GM19324 (cell line): ENCODE measurements around the gene ASAP2.

Experiments used
- ATAC-seq: cut with Tn5 transposase; IDR thresholded peaks from one replicate; pipeline ENCODE4 v1.9.1; 2021; ENCODE audit warnings: mild to moderate bottlenecking, moderate library complexity; ENCODE audit not compliant: unreplicated experiment, low FRiP score

The ASAP2 gene

DNA sequence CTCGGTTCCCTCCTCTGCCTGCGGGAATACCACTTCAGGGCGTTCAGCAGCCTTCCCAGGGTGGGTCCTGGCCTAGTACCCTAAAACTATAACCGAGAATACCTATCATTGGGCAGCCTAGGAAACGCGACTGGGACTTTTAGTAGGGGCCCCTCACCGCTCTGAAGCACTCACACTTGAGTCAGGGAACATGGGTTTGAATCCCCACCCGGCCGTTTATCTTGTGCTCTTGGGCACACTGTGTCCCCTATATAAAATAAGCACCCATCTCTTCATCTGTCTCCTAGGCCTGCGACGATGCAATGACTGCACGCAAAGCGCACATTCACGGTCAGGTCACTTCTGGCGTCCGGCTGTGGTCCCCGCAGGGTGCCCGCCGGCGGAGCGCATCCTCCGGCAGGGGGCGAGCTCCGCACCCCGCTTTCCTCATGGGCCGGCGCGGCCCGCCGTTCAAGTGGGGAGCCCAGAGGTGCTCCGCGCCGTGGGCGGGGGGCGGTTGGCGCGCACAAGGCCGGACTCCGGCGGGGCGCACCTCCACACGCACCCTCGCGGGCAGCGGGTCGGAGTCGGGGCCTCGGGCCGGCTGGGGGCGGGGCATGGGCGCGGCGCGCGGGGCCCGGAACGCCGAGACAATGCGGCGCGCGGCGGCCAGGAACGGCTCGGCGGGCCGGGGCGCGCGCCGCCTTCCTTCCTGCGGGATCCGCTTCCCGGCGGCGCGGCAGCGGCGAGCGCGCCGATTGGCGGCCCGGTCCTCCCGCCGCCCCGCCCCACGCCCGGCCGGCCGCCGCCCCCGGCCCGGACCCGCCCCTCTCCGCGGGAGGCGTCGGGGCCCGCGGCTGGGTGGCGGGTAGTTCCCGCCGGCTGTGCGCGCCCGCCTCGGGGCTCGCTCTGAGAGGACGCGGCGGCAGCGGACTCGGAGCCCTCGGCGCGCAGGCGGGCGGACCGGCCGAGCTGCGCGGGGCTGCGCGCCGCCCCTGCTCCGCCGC lies at the start of gene ASAP2:
ASAP2 (plus strand) TSS at position 850 of the 986 bp plus-strand sequence. CDS start 293 bp downstream, outside the sequence.
- peak; percentile 65 for ATAC-seq

DNA sequence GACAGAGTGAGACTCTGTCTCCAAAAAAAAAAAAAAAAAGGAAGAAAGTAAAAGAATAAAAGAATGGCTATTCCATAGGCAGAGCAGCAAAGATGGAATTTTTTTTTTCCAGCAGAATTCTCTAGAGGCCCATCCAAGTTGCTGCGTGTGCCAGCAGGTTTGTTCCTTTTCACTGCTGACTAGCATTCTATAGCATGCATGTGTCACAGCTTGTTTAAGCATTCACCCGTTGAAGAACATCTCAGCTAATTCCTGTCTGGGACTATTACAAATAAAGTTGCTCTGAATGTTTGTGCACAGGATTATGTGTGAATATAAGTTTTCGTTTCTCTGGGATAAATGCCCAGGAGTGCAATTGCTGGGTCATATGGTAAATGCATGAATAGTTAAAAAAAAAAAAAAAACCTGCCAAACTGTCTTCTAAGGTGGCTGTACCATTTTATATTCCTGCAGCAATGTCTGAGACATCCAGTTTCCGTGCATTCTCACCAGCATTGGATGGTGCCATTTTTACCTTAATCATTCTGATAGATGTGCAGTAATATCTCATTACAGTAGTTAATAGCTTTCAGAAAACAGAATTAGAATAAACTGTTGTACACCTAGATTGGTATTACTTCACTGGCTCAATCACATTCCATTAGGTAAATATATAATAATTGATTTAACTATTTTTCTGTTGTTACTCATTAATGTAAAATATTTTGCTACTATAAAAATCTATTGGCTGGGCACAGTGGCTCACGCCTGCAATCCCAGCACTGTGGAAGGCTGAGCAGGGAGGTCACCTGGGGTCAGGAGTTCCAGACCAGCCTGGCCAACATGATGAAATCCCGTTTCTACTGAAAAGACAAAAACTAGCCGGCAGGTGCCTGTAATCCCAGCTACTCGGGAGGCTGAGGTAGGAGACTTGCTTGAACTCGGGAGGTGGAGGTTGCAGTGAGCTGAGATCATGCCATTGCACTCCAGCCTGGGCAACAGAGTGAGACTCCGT lies 47.5 kb upstream of the ASAP2 start:
- ATAC-seq, result no peak

DNA sequence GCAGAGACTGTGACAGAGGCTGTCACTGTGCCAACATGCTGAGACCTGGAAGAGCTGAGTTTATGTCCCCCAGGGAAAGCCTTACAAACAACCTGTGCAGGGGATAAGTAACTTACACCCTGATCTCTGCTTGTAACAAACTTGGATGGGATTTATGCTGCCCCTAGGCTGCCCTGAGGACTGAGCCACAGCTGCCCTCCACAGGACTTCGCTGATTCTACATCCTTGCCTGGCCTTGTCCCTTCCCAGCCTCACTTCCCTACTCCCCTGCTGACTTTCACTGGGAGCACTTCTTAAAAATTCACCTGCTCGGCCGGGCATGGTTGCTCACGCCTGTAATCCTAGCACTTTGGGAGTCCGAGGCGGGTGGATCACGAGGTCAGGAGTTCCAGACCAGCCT lies 45.9 kb upstream of the ASAP2 start:
- no peak for ATAC-seq

DNA sequence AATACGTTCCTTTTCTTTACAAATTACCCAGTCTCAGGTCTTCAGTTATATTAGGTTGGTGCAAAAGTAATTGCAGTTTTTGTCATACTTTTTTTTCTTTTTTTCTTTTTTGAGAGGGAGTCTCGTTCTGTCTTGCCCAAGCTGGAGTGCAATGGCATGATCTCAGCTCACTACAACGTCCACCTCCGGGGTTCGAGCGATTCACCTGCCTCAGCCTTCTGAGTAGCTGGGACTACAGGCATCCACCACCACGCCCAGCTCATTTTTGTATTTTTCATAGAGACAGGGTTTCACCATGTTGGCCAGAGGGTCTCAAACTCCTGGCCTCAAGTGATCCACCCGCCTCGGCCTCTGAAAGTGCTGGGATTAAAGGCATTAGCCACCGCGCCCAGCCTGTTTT lies 43.8 kb upstream of the ASAP2 start:
- no peak for ATAC-seq

DNA sequence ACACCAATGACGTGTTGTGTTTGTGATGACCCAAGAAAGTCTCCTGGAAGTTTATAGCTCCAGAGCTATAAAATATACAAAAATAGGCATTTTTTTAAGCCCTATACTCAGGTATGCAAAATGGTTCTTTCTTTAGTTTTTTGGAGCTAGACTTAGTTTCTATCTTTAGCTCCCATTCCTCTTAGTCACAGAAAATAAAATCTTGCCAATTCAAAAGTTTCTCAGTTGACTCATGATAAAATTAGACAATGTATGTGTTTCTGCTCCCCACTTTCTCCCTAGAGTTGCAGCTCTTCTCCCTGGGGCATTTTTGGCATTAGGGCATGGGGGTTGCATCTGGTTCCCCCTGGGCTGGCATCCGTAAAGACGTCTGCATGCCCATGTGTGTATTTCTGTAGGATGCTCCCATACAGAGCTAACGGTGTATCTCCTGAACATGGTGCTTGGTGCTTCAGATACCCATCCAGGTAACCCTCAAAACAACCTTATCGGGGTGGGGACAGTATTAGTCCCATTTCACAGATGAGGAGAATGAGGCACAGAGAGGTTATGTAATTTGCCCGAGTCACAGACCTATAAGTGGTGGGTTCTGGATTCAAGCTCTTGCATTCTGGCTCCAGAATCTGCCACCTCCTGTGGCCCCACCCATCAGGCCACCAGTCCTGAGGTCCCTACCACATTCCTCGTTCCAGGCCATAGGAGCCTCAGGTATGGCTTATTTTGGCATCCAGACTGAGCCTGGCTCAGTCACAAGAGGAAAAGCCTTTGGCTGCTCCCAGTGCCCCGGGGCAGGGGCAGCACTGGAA lies 43.1 kb upstream of the ASAP2 start:
- no peak for ATAC-seq

DNA sequence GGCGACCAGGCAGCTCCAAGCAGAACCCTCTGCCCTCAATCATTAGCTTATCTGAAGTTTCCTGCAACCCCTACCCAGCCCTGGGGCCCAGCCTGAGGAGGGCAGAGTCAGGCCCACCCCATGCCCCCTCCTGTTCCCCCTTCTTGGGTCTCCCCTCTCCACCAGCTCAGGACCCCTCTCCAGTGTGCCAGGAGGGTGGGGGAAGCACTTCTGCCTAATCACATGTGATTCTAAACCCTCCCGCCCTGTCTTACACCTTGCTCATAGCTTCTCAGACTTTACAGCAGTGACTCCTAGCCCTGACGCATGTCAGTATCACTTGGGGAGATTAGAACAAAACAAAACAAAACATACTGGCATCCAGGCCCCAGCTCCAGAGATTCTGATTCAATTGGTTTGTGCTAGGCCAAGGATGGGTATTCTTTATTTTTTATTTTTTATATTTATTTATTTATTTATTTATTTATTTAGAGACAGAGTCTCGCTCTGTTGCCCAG lies 42.5 kb upstream of the ASAP2 start:
- ATAC-seq, result no peak

DNA sequence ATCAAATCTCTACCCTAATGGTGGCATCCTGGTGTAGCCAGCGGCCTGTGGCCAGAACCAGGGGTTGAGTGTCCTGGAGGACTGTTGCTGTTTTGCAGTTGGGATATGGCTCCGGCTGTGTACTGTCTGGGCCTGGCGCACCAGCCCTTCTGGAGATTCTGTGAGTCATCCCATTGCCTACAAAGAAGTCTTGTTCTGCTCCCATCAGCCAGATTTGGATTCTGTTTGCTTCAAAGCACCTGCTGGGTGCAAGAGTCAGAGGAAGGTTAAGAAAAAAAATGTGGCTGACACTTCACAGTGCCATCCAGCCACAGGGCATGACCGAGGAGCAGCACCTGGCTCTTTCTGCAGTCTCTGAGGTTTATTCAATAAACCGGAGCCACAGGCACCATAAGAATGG lies 41.0 kb upstream of the ASAP2 start:
- no peak for ATAC-seq

DNA sequence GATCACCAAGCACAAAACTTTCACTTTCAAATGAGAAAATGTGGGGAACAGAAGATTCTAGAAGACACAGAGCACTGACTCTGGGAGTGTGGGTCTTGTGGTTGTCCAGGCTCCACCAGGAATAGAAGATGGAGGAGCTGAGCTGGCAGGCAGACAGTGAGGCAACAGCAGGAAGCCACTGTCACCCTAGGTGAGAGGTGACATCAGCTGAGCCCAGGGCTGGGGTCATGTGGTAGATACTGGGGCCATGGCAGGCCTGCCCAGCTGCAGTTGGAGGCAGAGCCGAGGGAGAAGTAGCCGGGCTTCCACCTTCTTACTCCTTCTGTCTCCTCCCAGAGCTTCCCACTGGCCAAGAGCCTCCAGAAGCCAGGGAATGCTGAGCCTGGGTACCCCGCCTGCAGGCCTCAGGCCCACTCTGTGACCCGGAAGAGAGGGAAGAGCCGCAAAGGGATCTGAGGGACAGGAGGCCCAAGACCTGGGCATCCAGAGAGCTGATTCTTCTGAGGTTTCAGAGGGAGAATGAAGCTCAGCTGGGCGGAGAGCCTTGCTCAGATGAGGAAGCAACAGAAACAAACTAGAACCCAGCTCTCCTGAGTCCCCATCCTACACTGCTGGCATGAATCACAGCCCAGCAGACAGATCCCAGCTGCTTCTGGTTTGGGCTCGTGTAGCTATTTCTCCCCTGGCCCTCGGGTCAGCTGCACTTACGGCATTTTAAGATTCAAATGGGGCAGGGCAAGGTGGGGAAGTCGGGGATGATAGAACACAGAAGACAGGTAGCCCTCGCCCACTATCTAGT lies 39.8 kb upstream of the ASAP2 start:
- no peak for ATAC-seq

DNA sequence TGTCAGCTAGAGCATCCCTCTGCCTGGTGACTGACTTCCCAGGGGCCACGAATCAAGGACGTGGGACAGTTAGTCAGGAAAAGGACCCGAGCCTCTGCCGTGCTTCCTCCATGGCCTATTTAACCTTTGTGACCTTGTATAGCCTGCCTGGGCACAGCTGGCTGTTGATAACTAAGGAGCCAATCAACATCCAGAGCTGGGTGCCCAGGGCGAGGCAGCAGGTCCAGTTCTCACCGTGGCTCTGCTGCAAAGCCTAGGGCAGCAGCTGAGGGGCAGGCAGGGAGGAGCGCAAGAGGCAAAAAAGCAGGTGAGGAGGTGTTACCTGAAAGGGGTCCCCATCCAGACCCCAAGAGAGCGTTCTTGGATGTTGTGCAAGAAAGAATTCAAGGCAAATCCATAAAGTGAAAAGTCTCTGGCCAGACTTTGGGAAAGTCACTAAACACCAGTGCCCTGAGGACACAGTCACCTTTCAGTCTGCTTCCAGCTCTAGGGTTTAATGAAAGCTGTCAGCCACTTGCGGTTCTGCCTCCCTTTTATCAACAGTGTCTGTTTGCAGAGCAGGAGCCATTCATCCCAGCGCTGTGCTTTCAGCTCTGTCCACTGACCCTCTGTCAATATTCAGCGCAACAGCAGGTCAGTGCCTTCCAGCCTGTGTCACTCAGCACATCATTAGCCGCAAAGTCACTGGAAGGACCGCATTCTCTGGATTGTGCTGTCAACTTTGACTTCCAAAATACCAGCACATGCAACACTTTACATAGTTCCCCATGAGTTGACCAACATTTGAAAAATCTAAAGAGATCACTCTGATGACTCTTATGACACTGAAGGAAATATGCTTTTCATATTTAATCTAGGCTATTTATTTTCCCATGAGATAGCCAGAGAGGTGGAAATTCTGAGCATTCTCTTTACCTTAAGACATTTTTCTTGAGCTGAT lies 38.6 kb upstream of the ASAP2 start:
- no peak for ATAC-seq

DNA sequence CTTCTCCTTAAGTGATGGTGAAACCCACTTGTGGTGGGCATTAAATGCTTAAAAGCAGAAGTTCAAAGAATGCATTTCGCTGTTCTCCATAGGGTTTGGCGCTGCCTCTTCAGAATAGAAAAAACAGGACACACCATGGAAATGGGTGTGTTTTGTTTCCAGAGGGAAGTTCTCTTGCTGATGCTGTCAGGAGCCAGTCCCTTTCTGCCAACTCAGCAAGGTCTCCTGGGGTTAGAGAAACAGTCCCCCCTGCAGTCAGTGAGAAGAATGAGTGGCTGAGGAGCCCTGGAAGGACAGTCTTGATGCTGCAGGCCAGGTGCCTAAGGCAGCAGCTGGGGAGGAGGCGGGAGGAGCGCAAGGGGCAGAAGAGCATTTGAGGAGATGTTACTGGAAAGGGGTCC lies 37.8 kb upstream of the ASAP2 start:
- no peak for ATAC-seq

DNA sequence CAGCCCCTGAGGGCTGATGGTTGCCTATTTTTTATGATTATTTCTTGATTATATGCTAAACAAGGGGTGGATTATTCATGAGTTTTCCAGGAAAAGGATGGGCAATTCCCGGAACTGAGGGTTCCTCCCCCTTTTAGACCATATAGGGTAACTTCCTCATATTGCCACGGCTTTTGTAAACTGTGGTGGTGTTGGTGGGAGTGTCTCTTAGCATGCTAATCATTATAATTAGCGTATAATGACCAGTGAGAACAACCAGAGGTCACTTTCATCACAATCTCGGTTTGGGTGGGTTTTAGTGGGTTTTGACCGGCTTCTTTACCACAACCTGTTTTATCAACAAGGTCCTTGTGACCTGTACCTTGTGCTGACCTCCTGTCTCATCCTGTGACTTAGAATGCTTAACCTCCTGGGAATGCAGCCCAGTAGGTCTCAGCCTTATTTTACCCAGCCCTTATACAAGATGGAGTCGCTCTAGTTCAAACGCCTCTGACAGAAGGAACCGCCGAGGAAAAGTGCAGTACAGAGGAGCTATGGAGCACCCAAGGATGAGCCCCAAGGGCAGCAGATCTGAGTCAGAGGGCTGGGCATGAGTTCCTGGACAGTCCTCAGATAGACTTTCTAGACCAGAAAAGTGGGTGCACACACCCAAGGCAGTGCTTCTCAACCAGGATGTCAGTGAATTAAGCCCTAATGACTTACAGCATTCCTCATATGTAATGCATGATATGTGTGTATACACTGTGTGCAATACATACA lies 37.1 kb upstream of the ASAP2 start:
- no peak for ATAC-seq

DNA sequence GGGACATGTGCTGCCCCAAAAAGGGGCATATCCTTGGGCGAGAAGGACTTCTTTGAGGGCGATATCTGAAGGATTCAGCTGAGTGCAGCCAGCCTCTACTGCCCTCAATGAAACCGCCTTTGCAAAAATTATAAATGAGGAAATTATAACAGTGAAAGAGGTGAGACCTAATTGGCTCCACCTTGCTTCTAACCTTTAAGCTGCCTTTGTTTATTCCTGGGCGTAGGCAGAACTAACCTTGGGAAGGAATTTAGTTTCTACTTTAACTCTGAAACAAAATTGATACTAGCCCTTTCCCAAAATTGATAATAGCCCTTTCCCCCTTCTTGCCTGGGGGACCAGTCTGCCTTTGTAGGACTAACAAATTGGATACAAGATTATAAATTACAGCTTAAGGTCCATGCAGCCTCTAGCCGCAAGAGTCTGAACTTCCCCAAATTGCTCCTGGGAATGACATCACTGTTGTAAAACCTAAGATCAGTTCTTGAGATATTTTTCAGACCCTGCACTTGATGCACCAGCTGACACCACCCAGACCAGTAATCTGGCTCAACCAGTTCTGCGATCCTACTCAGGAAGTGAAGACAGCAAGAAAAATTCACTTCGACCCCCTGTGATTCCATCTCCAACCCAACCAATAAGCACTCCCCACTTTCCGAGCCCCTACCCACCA lies 36.0 kb upstream of the ASAP2 start:
- ATAC-seq, result no peak

DNA sequence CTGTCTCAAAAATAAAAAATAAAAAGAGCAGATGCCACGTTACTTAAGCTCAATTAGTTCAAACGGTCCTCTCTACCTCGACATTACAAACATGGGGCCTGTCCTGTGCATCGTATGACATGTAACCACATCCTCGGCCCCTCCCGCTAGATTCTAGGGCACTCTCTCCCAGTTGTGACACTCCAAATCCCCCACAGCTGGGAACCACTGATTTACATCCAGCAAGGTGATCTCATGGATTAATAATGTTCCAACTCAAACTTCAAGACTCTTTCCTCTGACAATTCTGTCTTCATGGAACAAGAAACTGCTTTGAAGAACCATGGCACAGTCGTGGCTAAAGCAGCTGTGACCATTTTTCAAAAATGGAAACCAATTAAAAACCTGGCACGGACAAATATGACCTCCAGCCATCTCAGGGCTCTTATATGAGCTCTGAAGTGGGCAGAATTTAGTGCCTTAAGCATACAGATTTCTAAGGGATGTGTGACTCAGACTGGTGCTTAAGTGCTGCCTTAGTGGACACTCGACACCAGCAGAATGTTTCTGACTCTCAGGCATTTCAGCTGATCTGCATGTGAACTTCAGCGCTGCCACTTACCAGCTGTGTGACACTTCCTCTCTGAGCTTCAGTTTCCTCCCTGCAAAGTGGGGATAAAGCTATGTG lies 31.7 kb upstream of the ASAP2 start:
- no peak for ATAC-seq

DNA sequence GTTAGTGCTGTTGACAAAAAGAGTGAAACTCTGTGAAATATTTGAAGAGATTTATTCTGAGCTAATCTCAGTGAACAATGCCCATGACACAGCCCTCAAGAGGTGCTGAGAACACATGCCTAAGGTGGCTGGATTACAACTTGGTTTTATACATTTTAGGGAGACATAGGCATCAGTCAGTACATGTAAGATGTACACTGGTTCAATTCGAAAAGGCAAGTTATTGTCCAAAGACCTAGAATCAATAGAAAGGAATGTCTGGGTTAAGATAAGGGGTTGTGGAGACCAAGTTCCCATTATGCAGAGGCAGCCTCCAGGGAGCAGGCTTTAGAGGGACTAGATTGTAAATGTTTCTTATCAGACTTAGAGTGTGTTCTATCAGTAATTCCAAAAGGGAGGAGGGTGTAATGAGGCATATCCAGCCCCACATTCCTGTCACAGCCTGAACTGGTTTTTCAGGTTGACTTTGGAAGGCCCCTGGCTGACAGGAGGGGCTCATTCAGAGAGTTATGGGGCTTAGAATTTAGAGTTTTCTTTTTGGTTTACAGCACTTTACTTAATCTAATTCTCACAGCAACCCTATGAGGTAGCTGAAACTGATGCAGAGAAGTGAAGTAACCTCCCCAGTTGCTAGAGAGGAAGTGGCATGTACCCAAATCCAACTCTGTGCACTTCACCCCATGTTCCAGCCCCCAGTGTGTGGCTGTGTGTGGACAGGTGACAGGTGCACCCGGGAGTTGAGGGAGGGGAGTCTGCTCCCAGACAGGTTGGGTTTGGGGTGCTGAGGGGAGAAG lies 28.3 kb upstream of the ASAP2 start:
- no peak for ATAC-seq

DNA sequence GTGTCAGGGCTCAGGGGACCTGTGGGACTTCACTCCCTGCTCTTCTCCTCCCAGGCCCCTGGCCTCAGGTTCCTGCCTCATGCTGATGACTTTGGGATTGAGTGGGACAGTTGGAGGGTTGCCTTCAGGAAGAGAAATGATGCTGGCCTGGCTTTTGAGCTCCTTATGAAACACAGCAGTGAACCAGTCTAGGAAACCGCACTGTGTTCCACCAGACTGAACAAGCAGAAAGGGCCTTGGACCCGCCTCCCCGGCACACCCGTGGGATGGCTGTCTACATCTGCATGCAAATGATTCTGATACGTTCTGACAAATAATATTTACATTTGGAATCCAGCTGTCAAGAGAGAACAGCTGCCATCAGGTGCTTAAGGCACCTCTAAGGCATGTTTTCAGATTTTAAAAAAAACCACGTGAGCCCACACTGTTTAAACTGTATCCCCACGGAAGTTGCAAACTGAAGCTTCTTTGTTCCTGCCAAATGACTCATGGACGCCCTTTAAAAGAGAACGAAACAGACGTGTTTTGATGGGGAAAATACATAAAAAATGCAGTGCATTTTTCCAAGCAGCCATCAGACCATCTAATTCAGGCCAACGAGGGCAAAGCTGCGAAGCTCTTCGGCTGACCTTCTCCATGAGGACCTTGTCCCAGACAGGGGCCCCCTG lies 27.6 kb upstream of the ASAP2 start:
- no peak for ATAC-seq
